Measurements from ENCODE around the gene ARHGEF6.
"Not testable (repeated sequence)": the region's sequence is repeated elsewhere in the genome, so short reads cannot be mapped to it uniquely, and the experiment has no call there.

ARHGEF6 gene

DNA sequence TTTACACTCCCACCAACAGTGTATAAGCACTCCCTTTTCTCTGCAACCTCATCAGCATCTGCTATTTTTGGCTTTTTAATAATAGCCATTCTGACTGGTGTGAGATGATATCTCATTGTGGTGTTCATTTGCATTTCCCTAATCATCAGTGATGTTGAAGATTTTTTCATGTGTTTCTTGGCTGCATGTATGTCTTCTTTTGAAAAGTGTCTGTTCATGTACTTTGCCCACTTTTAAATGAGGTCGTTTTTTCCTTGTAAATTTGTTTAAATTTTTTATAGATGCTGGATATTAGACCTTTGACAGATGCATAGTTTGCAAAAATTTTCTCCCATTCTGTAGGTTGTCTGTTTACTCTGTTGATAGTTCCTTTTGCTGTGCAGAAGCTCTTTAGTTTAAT lies 14.4 kb upstream of the ARHGEF6 start:
- not testable (repeated sequence) for H2AFZ ChIP-seq (ENCODE audit: low read length); H4K8ac ChIP-seq (ENCODE audit: low read depth, low read length); H2BK15ac ChIP-seq (ENCODE audit: low read length); H3K4me2 ChIP-seq (ENCODE audit: insufficient read depth, low read length, poor library complexity, severe bottlenecking); H3K9ac ChIP-seq (ENCODE audit: low read depth, low read length, poor library complexity); H3K79me1 ChIP-seq (ENCODE audit: low read depth, low read length); H3K4ac ChIP-seq (ENCODE audit: low read length); H3K27me3 ChIP-seq (ENCODE audit: control insufficient read depth in 3 of 3, insufficient read depth in 3 of 3, low read depth in 1 of 3, low read length in 3 of 3); H3K4me1 ChIP-seq (ENCODE audit: control insufficient read depth in 2 of 2, insufficient read depth in 1 of 2, low read depth in 1 of 2, low read length in 2 of 2); H3K9me3 ChIP-seq (replicated peaks in 1 of 2; ENCODE audit: control insufficient read depth in 2 of 2, insufficient read depth in 1 of 2, low read depth in 1 of 2, low read length in 2 of 2); H2AK5ac ChIP-seq (ENCODE audit: low read depth, low read length); DNase-seq (ENCODE audit: low spot score); H2BK120ac ChIP-seq (ENCODE audit: low read depth, low read length); H3K27ac ChIP-seq (replicated peaks; ENCODE audit: low read length); H3K18ac ChIP-seq (ENCODE audit: low read length); H3K36me3 ChIP-seq (replicated peaks in 1 of 2; ENCODE audit: control insufficient read depth in 2 of 2, insufficient read depth in 2 of 2, low read length in 2 of 2); H4K91ac ChIP-seq (ENCODE audit: low read depth, low read length, poor library complexity); H3K14ac ChIP-seq (ENCODE audit: low read length); H2BK5ac ChIP-seq (ENCODE audit: low read length); H3K23ac ChIP-seq (ENCODE audit: low read depth, low read length, poor library complexity); H3K4me3 ChIP-seq (ENCODE audit: low read length in 2 of 2); H2BK12ac ChIP-seq (ENCODE audit: low read length)
- WGBS, 2 donors (ENCODE audit: extremely low coverage in 2 of 2, insufficient read length in 2 of 2, insufficient replicate concordance in 1 of 2): no CpG with 5 or more reads among the region's 1 CpG

DNA sequence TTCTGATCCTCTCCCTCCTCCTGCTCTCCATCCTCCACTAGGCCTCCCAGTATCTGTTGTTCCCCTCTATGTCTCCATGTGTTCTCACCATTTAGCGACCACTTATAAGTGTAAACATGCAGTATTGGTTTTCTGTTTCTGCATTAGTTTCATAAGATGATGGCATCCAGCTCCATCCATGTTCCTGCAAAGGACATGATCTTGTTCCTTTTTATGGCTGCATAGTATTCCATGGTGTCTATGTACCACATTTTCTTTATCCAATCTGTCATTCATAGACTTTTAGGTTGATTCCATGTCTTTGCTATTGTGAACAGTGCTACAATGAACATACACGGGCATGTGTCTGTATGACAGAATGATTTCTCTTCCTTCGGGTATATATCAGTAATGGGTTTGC lies 13.9 kb upstream of the ARHGEF6 start:
- H3K4ac ChIP-seq (ENCODE audit: low read length); H2AK5ac ChIP-seq (ENCODE audit: low read depth, low read length); H2AFZ ChIP-seq (ENCODE audit: low read length); H3K27me3 ChIP-seq (ENCODE audit: control insufficient read depth in 3 of 3, insufficient read depth in 3 of 3, low read depth in 1 of 3, low read length in 3 of 3); H3K14ac ChIP-seq (ENCODE audit: low read length); H2BK120ac ChIP-seq (ENCODE audit: low read depth, low read length); H3K9ac ChIP-seq (ENCODE audit: low read depth, low read length, poor library complexity); H3K27ac ChIP-seq (replicated peaks; ENCODE audit: low read length); H4K8ac ChIP-seq (ENCODE audit: low read depth, low read length); H3K4me2 ChIP-seq (ENCODE audit: insufficient read depth, low read length, poor library complexity, severe bottlenecking); H3K4me1 ChIP-seq (ENCODE audit: control insufficient read depth in 2 of 2, insufficient read depth in 1 of 2, low read depth in 1 of 2, low read length in 2 of 2); H3K4me3 ChIP-seq (ENCODE audit: low read length in 2 of 2); H3K18ac ChIP-seq (ENCODE audit: low read length); H3K79me1 ChIP-seq (ENCODE audit: low read depth, low read length); H3K9me3 ChIP-seq (replicated peaks in 1 of 2; ENCODE audit: control insufficient read depth in 2 of 2, insufficient read depth in 1 of 2, low read depth in 1 of 2, low read length in 2 of 2); H3K36me3 ChIP-seq (replicated peaks in 1 of 2; ENCODE audit: control insufficient read depth in 2 of 2, insufficient read depth in 2 of 2, low read length in 2 of 2); H3K23ac ChIP-seq (ENCODE audit: low read depth, low read length, poor library complexity); H2BK12ac ChIP-seq (ENCODE audit: low read length); H4K91ac ChIP-seq (ENCODE audit: low read depth, low read length, poor library complexity); DNase-seq (ENCODE audit: low spot score); H2BK5ac ChIP-seq (ENCODE audit: low read length); H2BK15ac ChIP-seq (ENCODE audit: low read length): not testable (repeated sequence)
- no CpG with 5 or more reads among the region's 3 CpGs for WGBS, 2 donors (ENCODE audit: extremely low coverage in 2 of 2, insufficient read length in 2 of 2, insufficient replicate concordance in 1 of 2)

DNA sequence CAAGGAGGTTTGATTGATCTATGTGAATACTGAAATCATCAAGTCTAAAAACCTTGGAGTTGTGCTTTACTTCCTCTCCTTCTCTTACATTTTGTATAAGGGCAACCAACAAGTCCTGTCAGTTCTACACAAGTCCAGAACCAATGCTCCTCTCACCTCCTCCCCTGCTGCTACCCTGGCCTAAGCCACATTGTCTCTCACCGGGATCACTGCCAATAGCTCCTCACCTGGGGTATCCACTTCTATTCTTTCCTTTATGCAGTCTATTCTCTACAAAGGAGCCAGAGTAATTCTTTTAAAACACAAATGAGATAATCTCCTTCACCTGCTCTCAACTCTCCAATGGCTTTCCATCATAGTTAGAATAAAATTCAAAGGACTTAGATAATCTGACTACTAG lies 13.3 kb upstream of the ARHGEF6 start:
- H4K8ac ChIP-seq (ENCODE audit: low read depth, low read length): no peak overlapping the region
- H4K91ac ChIP-seq (ENCODE audit: low read depth, low read length, poor library complexity): no peak overlapping the region
- WGBS, 2 donors (ENCODE audit: extremely low coverage in 2 of 2, insufficient read length in 2 of 2, insufficient replicate concordance in 1 of 2): no CpG with 5 or more reads among the region's 1 CpG
- no peak overlapping the region for H2AK5ac ChIP-seq (ENCODE audit: low read depth, low read length)
- H3K9me3 ChIP-seq (replicated peaks in 1 of 2; ENCODE audit: control insufficient read depth in 2 of 2, insufficient read depth in 1 of 2, low read depth in 1 of 2, low read length in 2 of 2): no peaks in the 10 kb centered on the region
- no peak overlapping the region for H3K27ac ChIP-seq (replicated peaks; ENCODE audit: low read length)
- H3K9ac ChIP-seq (ENCODE audit: low read depth, low read length, poor library complexity): no peak overlapping the region
- H2BK5ac ChIP-seq (ENCODE audit: low read length): no peak overlapping the region
- H3K14ac ChIP-seq (ENCODE audit: low read length): no peak overlapping the region
- H3K4me2 ChIP-seq (ENCODE audit: insufficient read depth, low read length, poor library complexity, severe bottlenecking): no peak overlapping the region
- H2BK15ac ChIP-seq (ENCODE audit: low read length): no peak overlapping the region
- no peak overlapping the region for H3K23ac ChIP-seq (ENCODE audit: low read depth, low read length, poor library complexity)
- H3K27me3 ChIP-seq (ENCODE audit: control insufficient read depth in 3 of 3, insufficient read depth in 3 of 3, low read depth in 1 of 3, low read length in 3 of 3): peaks cover 0 to 2% (median 0%) of the 10 kb centered on the region in 3 experiments
- no peak overlapping the region for H3K4me3 ChIP-seq (ENCODE audit: low read length in 2 of 2)
- no peaks in the 10 kb centered on the region for H3K4me1 ChIP-seq (ENCODE audit: control insufficient read depth in 2 of 2, insufficient read depth in 1 of 2, low read depth in 1 of 2, low read length in 2 of 2)
- no peak overlapping the region for H2BK12ac ChIP-seq (ENCODE audit: low read length)
- no peak overlapping the region for H2AFZ ChIP-seq (ENCODE audit: low read length)
- H3K4ac ChIP-seq (ENCODE audit: low read length): no peak overlapping the region
- no peaks in the 10 kb centered on the region for H3K36me3 ChIP-seq (replicated peaks in 1 of 2; ENCODE audit: control insufficient read depth in 2 of 2, insufficient read depth in 2 of 2, low read length in 2 of 2)
- no peak overlapping the region for H3K18ac ChIP-seq (ENCODE audit: low read length)
- no peak for DNase-seq (ENCODE audit: low spot score)
- no peak overlapping the region for H2BK120ac ChIP-seq (ENCODE audit: low read depth, low read length)
- no peaks in the 10 kb centered on the region for H3K79me1 ChIP-seq (ENCODE audit: low read depth, low read length)

DNA sequence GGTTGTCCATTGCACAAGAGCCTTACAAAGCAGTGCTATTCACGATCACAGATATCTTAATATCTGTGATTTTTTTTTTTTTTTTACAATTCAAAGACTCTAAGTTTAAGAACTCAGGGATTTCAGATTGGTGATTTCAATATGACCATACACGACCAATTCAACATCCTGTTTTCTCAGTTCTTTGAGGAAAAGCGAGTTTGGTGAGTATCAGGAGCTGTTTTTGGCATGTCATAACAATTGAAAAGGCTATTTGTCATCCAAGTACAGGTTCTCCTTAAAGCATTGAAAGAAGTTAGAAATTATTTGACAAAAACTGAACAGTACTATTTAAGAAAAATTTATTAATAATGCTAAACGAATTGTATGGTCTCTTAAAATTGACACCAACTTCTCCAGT lies 9.1 kb upstream of the ARHGEF6 start:
- no peak overlapping the region for H3K23ac ChIP-seq (ENCODE audit: low read depth, low read length, poor library complexity)
- no peaks in the 10 kb centered on the region for H3K36me3 ChIP-seq (replicated peaks in 1 of 2; ENCODE audit: control insufficient read depth in 2 of 2, insufficient read depth in 2 of 2, low read length in 2 of 2)
- H3K18ac ChIP-seq (ENCODE audit: low read length): no peak overlapping the region
- H3K79me1 ChIP-seq (ENCODE audit: low read depth, low read length): no peaks in the 10 kb centered on the region
- H3K9ac ChIP-seq (ENCODE audit: low read depth, low read length, poor library complexity): no peak overlapping the region
- no peak overlapping the region for H2BK12ac ChIP-seq (ENCODE audit: low read length)
- no peak overlapping the region for H3K4ac ChIP-seq (ENCODE audit: low read length)
- no peak overlapping the region for H4K91ac ChIP-seq (ENCODE audit: low read depth, low read length, poor library complexity)
- no peak overlapping the region for H2BK120ac ChIP-seq (ENCODE audit: low read depth, low read length)
- H2BK15ac ChIP-seq (ENCODE audit: low read length): no peak overlapping the region
- DNase-seq (ENCODE audit: low spot score): no peak
- no peak overlapping the region for H3K4me2 ChIP-seq (ENCODE audit: insufficient read depth, low read length, poor library complexity, severe bottlenecking)
- H4K8ac ChIP-seq (ENCODE audit: low read depth, low read length): no peak overlapping the region
- H3K27ac ChIP-seq (replicated peaks; ENCODE audit: low read length): no peak overlapping the region
- H3K9me3 ChIP-seq (replicated peaks in 1 of 2; ENCODE audit: control insufficient read depth in 2 of 2, insufficient read depth in 1 of 2, low read depth in 1 of 2, low read length in 2 of 2): no peaks in the 10 kb centered on the region
- no peak overlapping the region for H2AFZ ChIP-seq (ENCODE audit: low read length)
- no peak overlapping the region for H2BK5ac ChIP-seq (ENCODE audit: low read length)
- H3K14ac ChIP-seq (ENCODE audit: low read length): no peak overlapping the region
- H3K4me1 ChIP-seq (ENCODE audit: control insufficient read depth in 2 of 2, insufficient read depth in 1 of 2, low read depth in 1 of 2, low read length in 2 of 2): no peaks in the 10 kb centered on the region
- H3K4me3 ChIP-seq (ENCODE audit: low read length in 2 of 2): no peak overlapping the region
- WGBS, 2 donors (ENCODE audit: extremely low coverage in 2 of 2, insufficient read length in 2 of 2, insufficient replicate concordance in 1 of 2): no CpG with 5 or more reads among the region's 4 CpGs
- H3K27me3 ChIP-seq (ENCODE audit: control insufficient read depth in 3 of 3, insufficient read depth in 3 of 3, low read depth in 1 of 3, low read length in 3 of 3): peaks cover 0 to 2% (median 0%) of the 10 kb centered on the region in 3 experiments
- no peak overlapping the region for H2AK5ac ChIP-seq (ENCODE audit: low read depth, low read length)

Measured in neuronal stem cell (in vitro differentiated cells).